ENCODE data around the gene RAPGEF1.

- TF ChIP-seq POLR2A (IDR thresholded peaks at IDR 0.05) (no peak), CTCF (IDR thresholded peaks at IDR 0.05) (no peak)
Measured at GRCh38 chr9:131701436-131701781, 38.5 kb downstream of the RAPGEF1 start.

All from uterus (tissue), 2 donors.